Breast epithelium (tissue), 3 donors: ENCODE results near the gene HGFAC.

Experiments
- CTCF ChIP-seq, 3 donors: fragments of 450-650 bp; IDR thresholded peaks; one replicate each; pipeline ENCODE4 v1.5.1; 2016 to 2017; ENCODE audit warnings: antibody characterized with exemption in 3 of 3, mild to moderate bottlenecking in 3 of 3, moderate library complexity in 3 of 3
- POLR2A ChIP-seq: fragments of 450-650 bp; IDR thresholded peaks from one replicate; pipeline ENCODE4 v1.6.1; 2016; ENCODE audit warnings: antibody characterized with exemption, mild to moderate bottlenecking, moderate library complexity

- TF ChIP-seq CTCF (IDR thresholded peaks at IDR 0.05) (no peak), POLR2A (no peak)
Observed at GRCh38 chr4:3467601-3468031, 25.8 kb downstream of the HGFAC start.
